Measurements from ENCODE around the gene PDLIM1. TPM values are rescaled to one million over a fixed set of nuclear protein-coding genes. Genes with fewer than 3 reads are reported as not detected.

PDLIM1 gene
- total RNA-seq, 1 experiment from 2014 or later = 202 TPM

DNA sequence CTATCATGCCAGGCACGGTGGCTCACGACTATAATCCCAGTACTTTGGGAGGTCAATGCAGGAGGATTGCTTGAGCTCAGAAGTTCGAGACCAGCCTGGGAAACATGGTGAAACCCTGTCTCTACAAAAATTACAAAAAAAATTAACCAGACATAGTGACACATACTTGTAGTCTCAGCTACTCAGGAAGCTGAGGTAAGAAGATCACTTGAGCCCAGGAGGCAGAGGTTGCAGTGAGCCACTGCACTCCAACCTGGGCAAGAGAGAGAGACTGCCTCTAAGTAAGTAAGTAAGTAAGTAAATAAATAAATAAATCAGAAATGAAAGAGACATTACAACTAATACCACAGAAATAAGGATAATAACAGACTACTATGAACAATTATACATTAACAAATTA, 36.2 kb downstream of the PDLIM1 start:
- H2AFZ ChIP-seq = no peak overlapping the region
- no peaks in the 10 kb centered on the region for H3K9me2 ChIP-seq (ENCODE audit: insufficient read depth)
- no peaks in the 10 kb centered on the region for H3K4me1 ChIP-seq (replicated peaks; ENCODE audit: insufficient read depth)
- peaks cover 30% of the 10 kb centered on the region for H3K79me2 ChIP-seq (ENCODE audit: low read depth)
- peaks cover 16% of the 10 kb centered on the region for H3K36me3 ChIP-seq (ENCODE audit: low read depth)
- H4K20me1 ChIP-seq (ENCODE audit: insufficient read depth) = no peaks in the 10 kb centered on the region
- ChIA-PET CTCF (interaction anchor here (0.6 kb wide), 1 partner anchor 650 kb away, joined by 7 read pairs; no protein-coding TSS in a partner anchor), POLR2A (ENCODE audit: unreplicated experiment) (no interaction called here)
- H3K4me2 ChIP-seq = no peak overlapping the region
- no peak overlapping the region for H3K4me3 ChIP-seq
- TF ChIP-seq EZH2 (IDR thresholded peaks at IDR 0.05; ENCODE audit: low read depth) = no peak
- TF ChIP-seq, protein P1, sequence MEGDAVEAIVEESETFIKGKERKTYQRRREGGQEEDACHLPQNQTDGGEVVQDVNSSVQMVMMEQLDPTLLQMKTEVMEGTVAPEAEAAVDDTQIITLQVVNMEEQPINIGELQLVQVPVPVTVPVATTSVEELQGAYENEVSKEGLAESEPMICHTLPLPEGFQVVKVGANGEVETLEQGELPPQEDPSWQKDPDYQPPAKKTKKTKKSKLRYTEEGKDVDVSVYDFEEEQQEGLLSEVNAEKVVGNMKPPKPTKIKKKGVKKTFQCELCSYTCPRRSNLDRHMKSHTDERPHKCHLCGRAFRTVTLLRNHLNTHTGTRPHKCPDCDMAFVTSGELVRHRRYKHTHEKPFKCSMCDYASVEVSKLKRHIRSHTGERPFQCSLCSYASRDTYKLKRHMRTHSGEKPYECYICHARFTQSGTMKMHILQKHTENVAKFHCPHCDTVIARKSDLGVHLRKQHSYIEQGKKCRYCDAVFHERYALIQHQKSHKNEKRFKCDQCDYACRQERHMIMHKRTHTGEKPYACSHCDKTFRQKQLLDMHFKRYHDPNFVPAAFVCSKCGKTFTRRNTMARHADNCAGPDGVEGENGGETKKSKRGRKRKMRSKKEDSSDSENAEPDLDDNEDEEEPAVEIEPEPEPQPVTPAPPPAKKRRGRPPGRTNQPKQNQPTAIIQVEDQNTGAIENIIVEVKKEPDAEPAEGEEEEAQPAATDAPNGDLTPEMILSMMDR (conservative IDR thresholded peaks at IDR 0.05) = no peak
- H3K9me3 ChIP-seq (ENCODE audit: insufficient read depth, low read depth) = no peaks in the 10 kb centered on the region
- no peak overlapping the region for H3K27ac ChIP-seq
- H3K27me3 ChIP-seq (ENCODE audit: insufficient read depth, low read depth) = no peaks in the 10 kb centered on the region
- H3F3A ChIP-seq (ENCODE audit: insufficient read depth, low read depth) = no peaks in the 10 kb centered on the region
- BruUV-seq (replicated peaks) = no TSS peak
- intact Hi-C loops (cut with micrococcal nuclease; ENCODE audit: unreplicated experiment) = no loop called here
- DNase-seq = no peak

DNA sequence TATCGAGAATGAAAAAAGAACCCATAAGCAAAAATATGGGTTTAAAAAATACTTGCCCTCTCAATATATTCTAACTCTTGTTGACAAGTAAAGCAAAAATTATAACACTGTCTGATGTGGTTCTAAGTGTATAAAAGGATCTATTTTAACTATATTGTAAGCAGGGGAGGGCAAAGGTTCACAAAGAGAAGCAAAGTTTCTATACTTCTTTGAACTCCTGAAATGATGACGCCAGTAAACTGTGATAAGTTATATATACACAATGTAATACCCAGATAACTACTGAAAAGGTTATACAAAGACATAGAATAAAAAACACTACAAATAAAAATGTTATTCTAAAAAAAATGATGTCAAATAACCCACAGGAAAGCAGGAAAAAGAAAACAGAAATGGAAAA, 37.1 kb downstream of the PDLIM1 start:
- POLR2A ChIA-PET (ENCODE audit: unreplicated experiment) = no interaction called here
- no peaks in the 10 kb centered on the region for H3F3A ChIP-seq (ENCODE audit: insufficient read depth, low read depth)
- H3K4me2 ChIP-seq = no peak overlapping the region
- peaks cover 30% of the 10 kb centered on the region; the same call in 1 of the 2 replicates for H3K79me2 ChIP-seq (ENCODE audit: low read depth)
- H3K9me2 ChIP-seq (ENCODE audit: insufficient read depth) = no peaks in the 10 kb centered on the region
- H3K27ac ChIP-seq = no peak overlapping the region
- H3K9me3 ChIP-seq (ENCODE audit: insufficient read depth, low read depth) = no peaks in the 10 kb centered on the region
- H3K36me3 ChIP-seq (ENCODE audit: low read depth) = peaks cover 16% of the 10 kb centered on the region
- TF ChIP-seq EZH2 (IDR thresholded peaks at IDR 0.05; ENCODE audit: low read depth) = no peak
- TF ChIP-seq, protein P1 (conservative IDR thresholded peaks at IDR 0.05) = no peak
- CTCF ChIA-PET = no interaction called here
- no peaks in the 10 kb centered on the region for H4K20me1 ChIP-seq (ENCODE audit: insufficient read depth)
- no peak overlapping the region for H3K4me3 ChIP-seq
- no peaks in the 10 kb centered on the region for H3K4me1 ChIP-seq (replicated peaks; ENCODE audit: insufficient read depth)
- no peaks in the 10 kb centered on the region for H3K27me3 ChIP-seq (ENCODE audit: insufficient read depth, low read depth)
- H2AFZ ChIP-seq = no peak overlapping the region
- intact Hi-C loops (cut with micrococcal nuclease; ENCODE audit: unreplicated experiment) = no loop called here
- no TSS peak for BruUV-seq (replicated peaks)
- DNase-seq = no peak

DNA sequence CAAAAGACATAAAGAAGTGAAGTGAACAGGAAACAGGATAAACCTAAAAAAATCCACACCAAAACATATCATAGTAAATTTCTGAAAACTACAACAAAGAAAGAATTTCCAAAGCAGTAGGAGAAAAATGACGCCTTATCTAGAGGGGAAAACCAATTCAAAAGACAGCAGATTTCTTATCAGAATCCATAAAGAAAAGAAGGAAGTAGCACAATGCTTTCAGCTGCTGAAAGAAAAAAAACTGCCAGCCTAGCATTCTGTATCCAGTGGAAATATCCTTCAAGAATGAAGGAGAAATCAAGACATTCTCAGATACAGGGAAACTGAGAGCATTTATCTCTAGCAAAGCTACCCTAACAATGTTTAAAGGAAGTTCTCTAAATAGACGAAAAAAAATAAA, 37.8 kb downstream of the PDLIM1 start:
- Histone ChIP-seq H3K79me2 (ENCODE audit: low read depth) (peaks cover 30% of the 10 kb centered on the region; the same call in 1 of the 2 replicates), H3K4me2 (no peak overlapping the region), H3K36me3 (ENCODE audit: low read depth) (peaks cover 12% of the 10 kb centered on the region), H4K20me1 (ENCODE audit: insufficient read depth) (no peaks in the 10 kb centered on the region), H3F3A (ENCODE audit: insufficient read depth, low read depth) (peaks cover under 1% of the 10 kb centered on the region; the same call in 1 of the 2 replicates), H3K9me3 (ENCODE audit: insufficient read depth, low read depth) (no peaks in the 10 kb centered on the region), H3K27ac (no peak overlapping the region), H3K4me3 (no peak overlapping the region), H3K27me3 (ENCODE audit: insufficient read depth, low read depth) (no peaks in the 10 kb centered on the region), H3K9me2 (ENCODE audit: insufficient read depth) (no peaks in the 10 kb centered on the region), H2AFZ (no peak overlapping the region), H3K4me1 (replicated peaks; ENCODE audit: insufficient read depth) (0 out of 2 replicates have a peak, but pooled peaks cover 2% of the 10 kb centered on the region)
- ChIA-PET CTCF (no interaction called here), POLR2A (ENCODE audit: unreplicated experiment) (no interaction called here)
- BruUV-seq (replicated peaks) = no TSS peak
- intact Hi-C loops (cut with micrococcal nuclease; ENCODE audit: unreplicated experiment) = no loop called here
- DNase-seq = no peak
- TF ChIP-seq, protein P1 (conservative IDR thresholded peaks at IDR 0.05) = no peak
- no peak for TF ChIP-seq EZH2 (IDR thresholded peaks at IDR 0.05; ENCODE audit: low read depth)
